ENCODE measurements around the gene PARP8. TPM values are rescaled to one million over a fixed set of nuclear protein-coding genes. Genes with fewer than 3 reads are reported as not detected.

Gene PARP8
- total and polyA plus RNA-seq, 2 of the 8 experiments (the other 6 are each of a cell fraction or from before 2014, with no cell fraction given), result 16.6 to 30.6 TPM

DNA sequence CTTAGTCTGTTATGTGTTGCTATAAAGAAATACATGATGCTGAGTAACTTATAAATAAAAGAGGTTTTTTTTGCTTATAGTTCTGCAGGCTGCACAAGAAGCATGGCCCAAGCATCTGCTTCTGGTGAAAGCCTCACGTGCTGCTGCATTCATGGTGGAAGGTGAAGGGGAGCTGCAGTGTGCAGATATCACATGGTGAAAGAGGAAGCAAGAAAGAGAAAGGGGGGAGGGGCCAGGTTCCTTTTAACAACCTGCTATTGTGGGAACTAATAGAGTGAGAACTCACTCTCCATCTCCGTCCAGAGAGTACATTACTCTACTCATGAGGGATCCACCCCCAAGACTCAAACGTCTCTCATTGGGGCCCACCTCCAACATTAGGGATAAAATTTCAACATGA lies 12.5 kb upstream of the PARP8 start (continued):
- TF ChIP-seq, protein P1, sequence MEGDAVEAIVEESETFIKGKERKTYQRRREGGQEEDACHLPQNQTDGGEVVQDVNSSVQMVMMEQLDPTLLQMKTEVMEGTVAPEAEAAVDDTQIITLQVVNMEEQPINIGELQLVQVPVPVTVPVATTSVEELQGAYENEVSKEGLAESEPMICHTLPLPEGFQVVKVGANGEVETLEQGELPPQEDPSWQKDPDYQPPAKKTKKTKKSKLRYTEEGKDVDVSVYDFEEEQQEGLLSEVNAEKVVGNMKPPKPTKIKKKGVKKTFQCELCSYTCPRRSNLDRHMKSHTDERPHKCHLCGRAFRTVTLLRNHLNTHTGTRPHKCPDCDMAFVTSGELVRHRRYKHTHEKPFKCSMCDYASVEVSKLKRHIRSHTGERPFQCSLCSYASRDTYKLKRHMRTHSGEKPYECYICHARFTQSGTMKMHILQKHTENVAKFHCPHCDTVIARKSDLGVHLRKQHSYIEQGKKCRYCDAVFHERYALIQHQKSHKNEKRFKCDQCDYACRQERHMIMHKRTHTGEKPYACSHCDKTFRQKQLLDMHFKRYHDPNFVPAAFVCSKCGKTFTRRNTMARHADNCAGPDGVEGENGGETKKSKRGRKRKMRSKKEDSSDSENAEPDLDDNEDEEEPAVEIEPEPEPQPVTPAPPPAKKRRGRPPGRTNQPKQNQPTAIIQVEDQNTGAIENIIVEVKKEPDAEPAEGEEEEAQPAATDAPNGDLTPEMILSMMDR (IDR thresholded peaks at IDR 0.05; ENCODE audit: control extremely low read depth in 1 of 3, insufficient read depth in 1 of 3, low read depth in 1 of 3, low read length in 3 of 3), result no peak
- no peak for TF ChIP-seq POU5F1 (IDR thresholded peaks at IDR 0.05; ENCODE audit: low read depth, low read length)
- no peak for TF ChIP-seq SRF (IDR thresholded peaks at IDR 0.05; ENCODE audit: low read depth, low read length)
- TF ChIP-seq TBP (IDR thresholded peaks at IDR 0.05; ENCODE audit: low read depth, low read length), result no peak
- TF ChIP-seq CBX5 (IDR thresholded peaks at IDR 0.05; ENCODE audit: low read depth, low read length), result no peak
- no peak for TF ChIP-seq BACH1 (IDR thresholded peaks at IDR 0.05; ENCODE audit: low read length)

All from H1 (cell line).